ENCODE results near the gene FKBP2.
A peak's percentile ranks its signal among the peaks of the same experiment; 100 is the strongest.

FKBP2 gene

GRCh38 chr11:64219755-64220154, 21.1 kb upstream of the FKBP2 start:
- no peak for DNase-seq

GRCh38 chr11:64220271-64220670, 20.6 kb upstream of the FKBP2 start:
- no peak for DNase-seq

- no peak for DNase-seq
Observed at GRCh38 chr11:64220798-64221197, 20.1 kb upstream of the FKBP2 start.

- no peak for DNase-seq
Observed at GRCh38 chr11:64222651-64223000, 18.3 kb upstream of the FKBP2 start.

GRCh38 chr11:64223001-64223651, 17.8 kb upstream of the FKBP2 start:
- DNase-seq, result no peak

- no peak for DNase-seq
Observed at GRCh38 chr11:64224151-64224890, 16.6 kb upstream of the FKBP2 start.

GRCh38 chr11:64224891-64225607, 15.8 kb upstream of the FKBP2 start:
- no peak for DNase-seq

GRCh38 chr11:64225608-64226506, 15.0 kb upstream of the FKBP2 start, which contains the start of the genes NUDT22 and TRPT1:
NUDT22 (plus strand) TSS chr11:64226274; CDS start chr11:64226653, 379 bp downstream.
TRPT1 (minus strand) TSS chr11:64226186; CDS start chr11:64225860, 326 bp downstream.
- DNase-seq, result peak; percentile 91

- DNase-seq, result peak; percentile 49
Observed at GRCh38 chr11:64226507-64227051, 14.3 kb upstream of the FKBP2 start.

- no peak for DNase-seq
Observed at GRCh38 chr11:64227405-64227956, 13.4 kb upstream of the FKBP2 start.

- DNase-seq, result no peak
Observed at GRCh38 chr11:64229090-64229743, 11.7 kb upstream of the FKBP2 start.

- no peak for DNase-seq
Observed at GRCh38 chr11:64229744-64230170, 11.1 kb upstream of the FKBP2 start.

- peak; percentile 97 for DNase-seq
Observed at GRCh38 chr11:64230171-64230984, 10.5 kb upstream of the FKBP2 start, which contains the start of gene DNAJC4. DNAJC4 (plus strand) TSS chr11:64230548; CDS start chr11:64230855, 307 bp downstream.

GRCh38 chr11:64230985-64231365, 9.9 kb upstream of the FKBP2 start:
- no peak for DNase-seq

GRCh38 chr11:64231546-64231945, 9.3 kb upstream of the FKBP2 start:
- DNase-seq, result no peak

- no peak for DNase-seq
Observed at GRCh38 chr11:64232182-64232966, 8.5 kb upstream of the FKBP2 start.

GRCh38 chr11:64232967-64233315, 8.0 kb upstream of the FKBP2 start:
- DNase-seq, result no peak

- peak; percentile 76 for DNase-seq
Observed at GRCh38 chr11:64233913-64234586, 6.8 kb upstream of the FKBP2 start, which contains the start of gene VEGFB. VEGFB (plus strand) TSS chr11:64234584; CDS start chr11:64234834, 250 bp downstream.

Data from NCI-H82 (cell line).